ENCODE data around the gene INTS15.

Gene INTS15

DNA sequence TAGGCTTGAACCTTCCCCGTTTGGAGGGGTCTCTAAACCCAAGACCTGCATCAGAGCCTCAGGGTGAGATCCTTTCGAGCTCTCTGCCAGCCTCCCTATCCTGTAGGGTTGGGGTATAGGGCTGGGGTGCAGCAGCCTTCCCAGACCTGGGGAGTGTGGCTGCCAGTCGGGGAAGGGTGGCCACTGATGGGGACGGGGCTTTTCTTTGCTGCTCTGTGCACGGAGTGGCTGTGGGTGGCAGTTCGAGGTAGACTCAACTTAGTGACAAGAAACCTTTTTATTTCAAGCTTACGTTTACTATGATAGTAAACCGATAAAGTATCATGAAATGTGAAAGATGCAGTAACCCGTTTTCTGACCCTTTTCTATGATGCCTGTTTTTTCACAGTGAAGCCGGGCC is 60.3 kb downstream of the INTS15 start:
- no peaks in the 10 kb centered on the region for H3K4me1 ChIP-seq (ENCODE audit: insufficient read depth, poor library complexity, severe bottlenecking)
- TF ChIP-seq, protein P1, sequence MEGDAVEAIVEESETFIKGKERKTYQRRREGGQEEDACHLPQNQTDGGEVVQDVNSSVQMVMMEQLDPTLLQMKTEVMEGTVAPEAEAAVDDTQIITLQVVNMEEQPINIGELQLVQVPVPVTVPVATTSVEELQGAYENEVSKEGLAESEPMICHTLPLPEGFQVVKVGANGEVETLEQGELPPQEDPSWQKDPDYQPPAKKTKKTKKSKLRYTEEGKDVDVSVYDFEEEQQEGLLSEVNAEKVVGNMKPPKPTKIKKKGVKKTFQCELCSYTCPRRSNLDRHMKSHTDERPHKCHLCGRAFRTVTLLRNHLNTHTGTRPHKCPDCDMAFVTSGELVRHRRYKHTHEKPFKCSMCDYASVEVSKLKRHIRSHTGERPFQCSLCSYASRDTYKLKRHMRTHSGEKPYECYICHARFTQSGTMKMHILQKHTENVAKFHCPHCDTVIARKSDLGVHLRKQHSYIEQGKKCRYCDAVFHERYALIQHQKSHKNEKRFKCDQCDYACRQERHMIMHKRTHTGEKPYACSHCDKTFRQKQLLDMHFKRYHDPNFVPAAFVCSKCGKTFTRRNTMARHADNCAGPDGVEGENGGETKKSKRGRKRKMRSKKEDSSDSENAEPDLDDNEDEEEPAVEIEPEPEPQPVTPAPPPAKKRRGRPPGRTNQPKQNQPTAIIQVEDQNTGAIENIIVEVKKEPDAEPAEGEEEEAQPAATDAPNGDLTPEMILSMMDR (IDR thresholded peaks at IDR 0.05; ENCODE audit: poor library complexity, severe bottlenecking) = no peak
- no peak overlapping the region for H3K4me3 ChIP-seq (ENCODE audit: severe bottlenecking)
- peaks cover 13% of the 10 kb centered on the region for H3K36me3 ChIP-seq (ENCODE audit: low read depth)
- DNase-seq (ENCODE audit: low spot score) (peak; percentile 23), ATAC-seq (ENCODE audit: low read depth) (no peak)
- H3K27ac ChIP-seq (ENCODE audit: poor library complexity, severe bottlenecking) = no peak overlapping the region
- H3K27me3 ChIP-seq (ENCODE audit: insufficient read depth, poor library complexity, severe bottlenecking) = no peaks in the 10 kb centered on the region
- no peaks in the 10 kb centered on the region for H3K9me3 ChIP-seq (ENCODE audit: severe bottlenecking)

DNA sequence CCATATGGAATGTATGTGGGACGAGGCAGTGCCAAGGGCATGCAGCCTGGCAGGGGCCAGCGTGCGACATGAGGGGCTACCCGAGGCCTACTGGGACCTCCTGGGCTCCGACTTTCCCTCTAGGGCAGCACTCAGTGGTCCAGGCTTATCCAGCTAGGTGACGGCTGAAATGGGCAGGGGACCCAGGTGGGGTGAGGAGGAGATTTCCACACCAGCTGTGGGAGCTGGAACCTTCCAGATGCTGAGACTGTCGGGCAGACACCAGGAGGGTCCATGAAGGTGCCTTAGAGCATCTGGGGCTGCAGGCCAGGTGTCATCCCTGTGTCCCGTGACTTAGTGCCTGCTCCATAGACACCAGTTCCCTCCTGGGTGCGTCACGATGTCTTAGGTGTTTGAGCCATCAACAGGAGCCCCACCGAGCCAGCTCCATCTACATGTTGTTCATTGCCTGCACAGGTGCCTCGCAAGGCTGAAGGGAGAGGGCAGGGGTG is 60.7 kb downstream of the INTS15 start:
- ATAC-seq (ENCODE audit: low read depth) (no peak), DNase-seq (ENCODE audit: low spot score) (peak; percentile 56)
- TF ChIP-seq, protein P1 (IDR thresholded peaks at IDR 0.05; ENCODE audit: poor library complexity, severe bottlenecking) = no peak
- no peaks in the 10 kb centered on the region for H3K4me1 ChIP-seq (ENCODE audit: insufficient read depth, poor library complexity, severe bottlenecking)
- H3K9me3 ChIP-seq (ENCODE audit: severe bottlenecking) = no peaks in the 10 kb centered on the region
- H3K36me3 ChIP-seq (ENCODE audit: low read depth) = peaks cover 9% of the 10 kb centered on the region
- H3K27me3 ChIP-seq (ENCODE audit: insufficient read depth, poor library complexity, severe bottlenecking) = no peaks in the 10 kb centered on the region
- H3K27ac ChIP-seq (ENCODE audit: poor library complexity, severe bottlenecking) = no peak overlapping the region
- no peak overlapping the region for H3K4me3 ChIP-seq (ENCODE audit: severe bottlenecking)

GRCh38 chr7:6651851-6652445 is 62.1 kb downstream of the INTS15 start:
- DNase-seq (ENCODE audit: low spot score) (no peak), ATAC-seq (ENCODE audit: low read depth) (no peak)
- Histone ChIP-seq H3K27me3 (ENCODE audit: insufficient read depth, poor library complexity, severe bottlenecking) (no peaks in the 10 kb centered on the region), H3K27ac (ENCODE audit: poor library complexity, severe bottlenecking) (no peak overlapping the region), H3K4me1 (ENCODE audit: insufficient read depth, poor library complexity, severe bottlenecking) (no peaks in the 10 kb centered on the region), H3K9me3 (ENCODE audit: severe bottlenecking) (no peaks in the 10 kb centered on the region), H3K36me3 (ENCODE audit: low read depth) (peaks cover 9% of the 10 kb centered on the region), H3K4me3 (ENCODE audit: severe bottlenecking) (no peak overlapping the region)
- TF ChIP-seq, protein P1 (IDR thresholded peaks at IDR 0.05; ENCODE audit: poor library complexity, severe bottlenecking) = no peak

DNA sequence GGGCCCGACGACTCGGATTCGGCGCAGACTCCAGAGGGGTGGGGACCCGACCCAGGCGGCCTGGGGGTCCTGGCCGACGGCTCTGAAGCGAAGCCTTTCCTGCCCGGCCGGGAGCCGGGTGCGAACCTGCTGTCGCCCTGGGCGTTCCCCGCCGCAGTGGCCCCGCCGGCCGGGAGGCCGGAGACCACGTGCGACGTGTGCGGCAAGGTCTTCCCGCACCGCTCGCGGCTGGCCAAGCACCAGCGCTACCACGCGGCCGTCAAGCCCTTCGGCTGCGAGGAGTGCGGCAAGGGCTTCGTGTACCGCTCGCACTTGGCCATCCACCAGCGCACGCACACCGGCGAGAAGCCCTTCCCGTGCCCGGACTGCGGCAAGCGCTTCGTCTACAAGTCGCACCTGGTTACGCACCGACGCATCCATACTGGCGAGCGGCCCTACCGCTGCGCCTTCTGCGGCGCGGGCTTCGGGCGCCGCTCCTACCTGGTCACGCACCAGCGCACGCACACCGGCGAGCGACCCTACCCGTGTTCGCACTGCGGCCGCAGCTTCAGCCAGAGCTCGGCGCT is 62.7 kb downstream of the INTS15 start:
- TF ChIP-seq, protein P1 (IDR thresholded peaks at IDR 0.05; ENCODE audit: poor library complexity, severe bottlenecking) = no peak
- DNase-seq (ENCODE audit: low spot score) (no peak), ATAC-seq (ENCODE audit: low read depth) (no peak)
- H3K27ac ChIP-seq (ENCODE audit: poor library complexity, severe bottlenecking) = no peak overlapping the region
- no peak overlapping the region for H3K4me3 ChIP-seq (ENCODE audit: severe bottlenecking)
- H3K4me1 ChIP-seq (ENCODE audit: insufficient read depth, poor library complexity, severe bottlenecking) = no peaks in the 10 kb centered on the region
- no peaks in the 10 kb centered on the region for H3K9me3 ChIP-seq (ENCODE audit: severe bottlenecking)
- H3K27me3 ChIP-seq (ENCODE audit: insufficient read depth, poor library complexity, severe bottlenecking) = no peaks in the 10 kb centered on the region
- H3K36me3 ChIP-seq (ENCODE audit: low read depth) = peaks cover 9% of the 10 kb centered on the region

Measured in RWPE2 (cell line).